Endothelial cell of umbilical vein (primary cell): ENCODE results near the gene SPEF1. TPM values are rescaled to one million over a fixed set of nuclear protein-coding genes. Genes with fewer than 3 reads are reported as not detected.

ENCODE experiments used
- BruUV-seq: library from RNA; stranded (reverse); fragments of 400-500 nt; replicated peaks from 2 replicates; lab custom pipeline; 2021; lab: Mats Ljungman, UMichigan
- CTCF ChIA-PET: fragments of 300-600, 350-600 bp; sonication (Branson Sonifier 250); formaldehyde crosslinking; loops from one replicate; lab custom pipeline; 2021; ENCODE audit warnings: antibody characterized with exemption, inconsistent platforms; lab: Charles Lee
- POLR2A ChIA-PET: fragments of 300-600, 350-600 bp; sonication (Branson Sonifier 250); formaldehyde crosslinking; loops from one replicate; lab custom pipeline; 2021; ENCODE audit warnings: antibody characterized with exemption, inconsistent platforms; lab: Charles Lee
- DNase-seq: peaks from one replicate; pipeline ENCODE4 v3.0.0-alpha.2; 2011; ENCODE audit warnings: low read depth, low spot score
- FAIRE-seq: peaks from 2 replicates; lab custom pipeline; 2011; peaks lifted over from hg19 to GRCh38; lab: Jason Lieb, UNC
- H2AFZ ChIP-seq: 2 replicates; pipeline ENCODE4 v1.6.0; 2012; ENCODE audit warnings: low read depth, low read length, control low read depth, inconsistent platforms
- H3K27ac ChIP-seq: 2 replicates; pipeline ENCODE4 v1.5.1; 2011; ENCODE audit warnings: low read depth, mild to moderate bottlenecking, control low read depth, low read length, moderate library complexity; ENCODE audit not compliant: insufficient read depth
- H3K27me3 ChIP-seq, 2 experiments: 2 replicates each; pipeline versions ENCODE4 v1.6.0 to v1.6.1; 2011; ENCODE audit warnings: low read length in 2 of 2, mixed read lengths in 1 of 2; ENCODE audit not compliant: control insufficient read depth in 2 of 2, insufficient read depth in 2 of 2
- H3K36me3 ChIP-seq, 2 experiments: 2 replicates in 1 of 2; 3 replicates in 1 of 2; pipeline ENCODE4 v1.5.1; 2011; ENCODE audit warnings: low read length in 2 of 2, mild to moderate bottlenecking in 1 of 2, moderate library complexity in 1 of 2; ENCODE audit not compliant: control insufficient read depth in 2 of 2, insufficient read depth in 2 of 2; ENCODE audit errors: extremely low read depth in 1 of 2
- H3K4me1 ChIP-seq: 3 replicates; pipeline ENCODE4 v1.5.1; 2011; ENCODE audit warnings: mild to moderate bottlenecking, low read length; ENCODE audit not compliant: control insufficient read depth, insufficient read depth; ENCODE audit errors: extremely low read depth
- H3K4me2 ChIP-seq: 2 replicates; pipeline ENCODE4 v1.6.1; 2011; ENCODE audit warnings: low read length, control low read depth, mixed read lengths; ENCODE audit not compliant: insufficient read depth
- H3K4me3 ChIP-seq, 3 experiments: fragments of 200-600 bp in 1 of 3; sonication (generic), shearing (Covaris generic) in 1 of 3; replicated peaks in 1 of 3; 2 replicates each; pipeline ENCODE4 v1.5.1; 2011 to 2016; ENCODE audit warnings: control low read depth in 3 of 3, low read length in 3 of 3, mild to moderate bottlenecking in 2 of 3, inconsistent platforms in 1 of 3, low read depth in 1 of 3, moderate library complexity in 1 of 3; ENCODE audit not compliant: insufficient read depth in 1 of 3
- H3K79me2 ChIP-seq: 2 replicates; pipeline ENCODE4 v1.6.0; 2012; ENCODE audit warnings: low read length, inconsistent platforms; ENCODE audit not compliant: control insufficient read depth, insufficient read depth
- H3K9ac ChIP-seq: replicated peaks from 2 replicates; pipeline ENCODE3; 2011; ENCODE audit warnings: low read length, control low read depth; ENCODE audit not compliant: insufficient read depth; ENCODE audit errors: extremely low read depth
- H3K9me1 ChIP-seq: replicated peaks from 3 replicates; pipeline ENCODE4 v1.6.0; 2011; ENCODE audit warnings: mild to moderate bottlenecking, low read length; ENCODE audit not compliant: control insufficient read depth, insufficient read depth; ENCODE audit errors: extremely low read depth
- H3K9me3 ChIP-seq: replicated peaks from 2 replicates; pipeline ENCODE4 v1.5.1; 2012; ENCODE audit warnings: low read length, inconsistent platforms; ENCODE audit not compliant: control insufficient read depth, insufficient read depth
- H4K20me1 ChIP-seq: replicated peaks from 2 replicates; pipeline ENCODE3; 2011; ENCODE audit warnings: mild to moderate bottlenecking, low read length; ENCODE audit not compliant: control insufficient read depth, insufficient read depth; ENCODE audit errors: extremely low read depth
- EZH2 ChIP-seq: IDR thresholded peaks from 2 replicates; pipeline ENCODE4 v1.6.1; 2012; ENCODE audit warnings: borderline replicate concordance, low read depth, mild to moderate bottlenecking, moderate library complexity, low read length, inconsistent platforms; ENCODE audit not compliant: severe bottlenecking
- FOS ChIP-seq: IDR thresholded peaks from 2 replicates; pipeline ENCODE4 v1.6.1; 2011; ENCODE audit warnings: mild to moderate bottlenecking, low read length, moderate library complexity, borderline replicate concordance; ENCODE audit not compliant: insufficient read depth
- GATA2 ChIP-seq: IDR thresholded peaks from 2 replicates; pipeline ENCODE4 v1.7.0; 2011; ENCODE audit warnings: low read depth, mild to moderate bottlenecking, moderate library complexity, mixed read lengths, low read length; ENCODE audit not compliant: insufficient read length, insufficient read depth
- JUN ChIP-seq: IDR thresholded peaks from 2 replicates; pipeline ENCODE4 v1.6.1; 2011; ENCODE audit warnings: borderline replicate concordance, low read depth; ENCODE audit not compliant: insufficient read length, insufficient read depth
- MYC ChIP-seq: IDR thresholded peaks from one replicate; pipeline ENCODE4 v1.6.1; 2011; ENCODE audit warnings: mild to moderate bottlenecking, low read depth, low read length
- POLR2A ChIP-seq: IDR thresholded peaks from 2 replicates; pipeline ENCODE4 v1.6.1; 2012; ENCODE audit warnings: low read depth, mild to moderate bottlenecking, control low read depth, low read length
- POLR2AphosphoS5 ChIP-seq: IDR thresholded peaks from 2 replicates; pipeline ENCODE4 v1.6.1; 2012; ENCODE audit warnings: low read depth, mild to moderate bottlenecking, control low read depth, low read length, moderate library complexity; ENCODE audit not compliant: insufficient read depth
- dilution Hi-C: fragments of 300-500 bp; cut with MboI; formaldehyde crosslinking; loops from one replicate; pipeline ENCODE4 v1.15.0; 2019; ENCODE audit warnings: low sequenced_read_pairs; ENCODE audit not compliant: extremely low pct_ligation_motif_present
- intact Hi-C: fragments of 100-400 bp; cut with micrococcal nuclease; formaldehyde crosslinking; loops from one replicate; pipeline ENCODE4 v1.10.0; 2022
- polyA plus RNA-seq, 4 experiments: library from polyadenylated mRNA; depleted of rRNA in 3 of 4; stranded (reverse) in 3 of 4; unstranded in 1 of 4; fragments of >200 nt; gene quantifications; 2 replicates each; pipeline versions ENCODE4 v1.2.1 to v1.2.3, GENCODE V29; 2011 to 2012; ENCODE audit warnings: missing spikeins in 1 of 4
- total RNA-seq: library from RNA; stranded (reverse); gene quantifications from 2 replicates; pipeline ENCODE4 v1.2.3, GENCODE V29; 2021
- TF ChIP-seq, protein P1 (sequence below), 2 donors: IDR thresholded peaks; 1 replicate in 1 of 2; 2 replicates in 1 of 2; pipeline ENCODE4 v1.5.1; 2011; ENCODE audit warnings: low read length in 2 of 2, mild to moderate bottlenecking in 2 of 2, moderate library complexity in 2 of 2, control low read depth in 1 of 2, inconsistent platforms in 1 of 2, low read depth in 1 of 2; ENCODE audit not compliant: insufficient read depth in 1 of 2; ENCODE audit errors: extremely low read depth in 1 of 2
- TF ChIP-seq, protein P2 (sequence below): IDR thresholded peaks from 2 replicates; pipeline ENCODE4 v1.6.1; 2011; ENCODE audit not compliant: insufficient read depth, insufficient read length

Gene SPEF1
- total and polyA plus RNA-seq, 2 donors (not counting 3 experiments of a cell fraction or from before 2014, with no cell fraction given), result 0.07 to 0.44 TPM

DNA sequence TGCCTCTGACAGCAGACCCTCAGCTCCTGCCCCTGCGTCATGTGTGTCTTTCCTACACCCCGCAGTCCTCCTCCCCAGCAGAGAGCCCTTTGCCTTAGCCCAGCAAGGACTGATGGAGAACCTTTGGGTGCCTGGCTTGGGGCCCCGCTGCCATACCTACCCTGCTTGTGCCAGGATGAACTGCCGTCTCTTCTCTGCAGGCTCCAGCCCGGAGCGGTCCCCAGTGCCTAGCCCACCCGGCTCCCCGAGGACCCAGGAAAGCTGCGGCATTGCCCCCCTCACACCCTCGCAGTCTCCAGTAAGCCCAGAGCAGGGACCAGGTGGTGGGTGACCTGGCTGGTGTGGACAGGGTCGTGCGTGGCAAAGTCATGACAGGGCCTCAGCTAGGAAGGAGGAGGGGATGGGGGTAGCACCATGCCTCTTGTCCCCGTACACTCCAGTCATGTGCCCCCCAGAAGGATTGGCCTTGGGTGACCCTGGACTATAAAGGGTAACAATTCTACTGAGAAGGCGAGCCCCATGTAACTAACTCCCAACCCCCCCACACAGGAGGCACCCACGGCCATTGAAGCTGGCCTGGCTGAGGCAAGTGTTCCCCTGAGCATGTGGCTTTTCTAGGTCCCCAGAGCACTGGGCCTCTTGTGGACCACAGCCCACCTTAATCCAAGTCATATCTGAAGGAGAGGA, 40.5 kb downstream of the SPEF1 start:
- BruUV-seq, result no TSS peak
- DNase-seq (no peak), FAIRE-seq (no peak)
- dilution Hi-C loops (no loop called here), intact Hi-C loops (no loop called here)
- Histone ChIP-seq H3K27ac (no peak overlapping the region), H3K4me3 (no peak overlapping the region), H3K27me3 (no peaks in the 10 kb centered on the region), H3K9me3 (no peaks in the 10 kb centered on the region), H3K4me1 (peaks cover 12% of the 10 kb centered on the region), H3K9me1 (no peaks in the 10 kb centered on the region), H3K4me2 (no peak overlapping the region), H2AFZ (no peak overlapping the region), H3K9ac (no peak overlapping the region), H3K79me2 (no peaks in the 10 kb centered on the region), H4K20me1 (no peaks in the 10 kb centered on the region), H3K36me3 (no peaks in the 10 kb centered on the region)
- ChIA-PET CTCF (interaction anchor here (1.0 to 3.3 kb wide), 8 partner anchors 9 to 114 kb away, joined by 3 to 18 read pairs (median 5); no protein-coding TSS in a partner anchor), POLR2A (no interaction called here)
- TF ChIP-seq GATA2 (no peak), EZH2 (no peak), MYC (no peak), JUN (no peak), POLR2AphosphoS5 (no peak), POLR2A (no peak), FOS (no peak)
- TF ChIP-seq, protein P1, sequence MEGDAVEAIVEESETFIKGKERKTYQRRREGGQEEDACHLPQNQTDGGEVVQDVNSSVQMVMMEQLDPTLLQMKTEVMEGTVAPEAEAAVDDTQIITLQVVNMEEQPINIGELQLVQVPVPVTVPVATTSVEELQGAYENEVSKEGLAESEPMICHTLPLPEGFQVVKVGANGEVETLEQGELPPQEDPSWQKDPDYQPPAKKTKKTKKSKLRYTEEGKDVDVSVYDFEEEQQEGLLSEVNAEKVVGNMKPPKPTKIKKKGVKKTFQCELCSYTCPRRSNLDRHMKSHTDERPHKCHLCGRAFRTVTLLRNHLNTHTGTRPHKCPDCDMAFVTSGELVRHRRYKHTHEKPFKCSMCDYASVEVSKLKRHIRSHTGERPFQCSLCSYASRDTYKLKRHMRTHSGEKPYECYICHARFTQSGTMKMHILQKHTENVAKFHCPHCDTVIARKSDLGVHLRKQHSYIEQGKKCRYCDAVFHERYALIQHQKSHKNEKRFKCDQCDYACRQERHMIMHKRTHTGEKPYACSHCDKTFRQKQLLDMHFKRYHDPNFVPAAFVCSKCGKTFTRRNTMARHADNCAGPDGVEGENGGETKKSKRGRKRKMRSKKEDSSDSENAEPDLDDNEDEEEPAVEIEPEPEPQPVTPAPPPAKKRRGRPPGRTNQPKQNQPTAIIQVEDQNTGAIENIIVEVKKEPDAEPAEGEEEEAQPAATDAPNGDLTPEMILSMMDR (IDR thresholded peaks at IDR 0.05; ENCODE audit: extremely low read depth in 1 of 2, insufficient read depth in 1 of 2, low read depth in 1 of 2, low read length in 2 of 2), result no peak
- TF ChIP-seq, protein P2, sequence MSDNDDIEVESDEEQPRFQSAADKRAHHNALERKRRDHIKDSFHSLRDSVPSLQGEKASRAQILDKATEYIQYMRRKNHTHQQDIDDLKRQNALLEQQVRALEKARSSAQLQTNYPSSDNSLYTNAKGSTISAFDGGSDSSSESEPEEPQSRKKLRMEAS, result no peak
